SK-N-MC (cell line): Measurements from ENCODE around the gene S100B.

Experiments
- EZH2 ChIP-seq: fragments of 200-600 bp; sonication (generic); IDR thresholded peaks from one replicate; pipeline ENCODE4 v1.6.1; 2017; ENCODE audit warnings: antibody characterized with exemption
- FOXP2 ChIP-seq: optimal IDR thresholded peaks from 2 replicates; pipeline ENCODE3; 2011; ENCODE audit warnings: mild to moderate bottlenecking, moderate library complexity; ENCODE audit not compliant: insufficient read depth; ENCODE audit errors: extremely low read length, control extremely low read depth
- POLR2AphosphoS5 ChIP-seq: IDR thresholded peaks from 2 replicates; pipeline ENCODE4 v1.6.1; 2012; ENCODE audit warnings: mild to moderate bottlenecking, low read depth, low read length, borderline replicate concordance

DNA sequence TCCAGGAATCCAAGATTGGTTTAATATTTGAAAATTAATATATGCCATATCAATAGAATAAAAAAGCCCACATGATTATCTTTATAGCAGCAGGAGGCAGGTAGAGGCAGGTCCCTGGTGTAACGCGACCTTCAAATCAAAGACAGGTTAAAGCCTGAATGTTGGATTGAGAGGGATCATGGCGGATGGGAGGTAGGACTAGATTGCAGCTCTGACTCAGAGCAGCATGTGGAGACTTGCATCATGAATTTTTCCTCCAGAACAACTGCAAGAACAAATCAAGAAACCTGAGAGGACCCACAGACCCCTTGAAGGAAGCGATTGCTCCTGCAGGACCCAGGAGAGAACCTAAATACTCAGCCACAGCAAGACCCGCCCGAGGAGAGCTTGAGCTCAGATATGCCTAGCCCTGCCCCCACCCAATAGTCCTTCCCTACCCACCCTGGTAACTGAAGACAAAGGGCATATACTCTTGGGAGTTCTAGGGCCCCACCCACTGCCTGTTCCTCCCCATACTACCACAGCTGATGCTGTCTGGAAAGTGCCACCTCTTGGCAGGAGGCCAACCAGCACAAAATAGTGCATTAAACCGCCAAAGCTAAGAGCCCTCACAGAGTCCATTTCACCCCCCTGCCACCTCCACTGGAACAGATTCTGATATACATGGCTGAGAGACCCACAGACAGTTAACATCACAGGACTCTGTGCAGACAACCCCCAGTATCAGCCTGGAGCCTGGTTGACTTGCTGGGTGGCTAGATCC is 19.5 kb downstream of the S100B start:
- 0 out of 2 replicates have a peak, but pooled peaks have one; percentile 12 for TF ChIP-seq POLR2AphosphoS5
- TF ChIP-seq EZH2, result no peak
- no peak for TF ChIP-seq FOXP2
